ENCODE data around the gene APCDD1.

Gene APCDD1

DNA sequence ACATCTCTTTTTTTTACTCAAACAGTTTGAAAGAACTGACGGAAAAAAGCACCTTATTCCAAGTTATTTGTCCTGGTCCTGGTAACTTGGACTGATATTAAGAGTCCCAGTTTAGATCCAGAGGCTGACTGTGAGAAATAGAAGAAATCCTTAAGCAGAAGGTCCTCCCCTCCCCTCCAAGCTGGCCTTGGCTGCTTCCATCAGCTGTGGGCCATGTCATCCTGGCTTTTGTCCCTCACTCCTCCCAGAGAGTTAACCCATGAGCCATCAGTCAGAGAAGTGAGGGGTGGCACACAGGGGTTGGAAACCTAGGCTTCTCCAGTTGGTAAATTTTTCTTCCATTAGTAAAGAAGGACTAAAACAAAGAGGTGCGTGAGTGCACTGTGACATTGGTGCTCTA, 61.6 kb downstream of the APCDD1 start (continued):
- no peak for TF ChIP-seq ZNF565 (CRISPR knock-in tag; conservative IDR thresholded peaks at IDR 0.05; ENCODE audit: low read depth)

DNA sequence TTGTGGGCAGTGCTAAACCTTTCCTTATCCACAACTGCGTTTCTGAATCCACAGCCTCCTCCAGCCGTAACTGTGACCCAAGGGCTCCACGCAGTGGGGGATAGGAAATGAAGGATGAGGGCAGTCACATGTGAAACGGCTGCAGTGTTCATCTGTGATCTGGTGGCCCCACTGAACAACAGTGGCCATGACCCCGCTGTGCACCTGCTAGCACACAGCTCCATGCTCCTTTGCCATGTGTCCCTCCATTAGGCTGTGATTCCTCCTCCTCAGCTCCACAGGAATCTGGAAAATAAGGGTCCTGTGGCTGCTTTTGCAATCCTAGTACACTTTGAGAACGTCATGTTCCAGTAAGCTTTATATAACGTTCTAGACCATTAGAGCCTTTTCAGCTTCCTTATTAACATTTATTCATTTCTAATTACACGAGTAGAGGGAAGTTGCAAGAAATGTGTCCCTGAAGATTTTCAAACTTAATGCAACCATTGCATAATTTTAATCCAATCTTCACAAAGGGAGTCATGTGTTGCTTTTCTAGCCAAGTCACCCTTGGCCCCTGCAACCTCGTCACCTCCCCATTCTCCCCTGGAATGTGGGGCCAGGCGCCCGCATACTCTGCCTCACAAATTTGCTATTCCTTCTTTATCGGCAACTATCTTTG, 64.3 kb downstream of the APCDD1 start:
- TF ChIP-seq, protein P1, sequence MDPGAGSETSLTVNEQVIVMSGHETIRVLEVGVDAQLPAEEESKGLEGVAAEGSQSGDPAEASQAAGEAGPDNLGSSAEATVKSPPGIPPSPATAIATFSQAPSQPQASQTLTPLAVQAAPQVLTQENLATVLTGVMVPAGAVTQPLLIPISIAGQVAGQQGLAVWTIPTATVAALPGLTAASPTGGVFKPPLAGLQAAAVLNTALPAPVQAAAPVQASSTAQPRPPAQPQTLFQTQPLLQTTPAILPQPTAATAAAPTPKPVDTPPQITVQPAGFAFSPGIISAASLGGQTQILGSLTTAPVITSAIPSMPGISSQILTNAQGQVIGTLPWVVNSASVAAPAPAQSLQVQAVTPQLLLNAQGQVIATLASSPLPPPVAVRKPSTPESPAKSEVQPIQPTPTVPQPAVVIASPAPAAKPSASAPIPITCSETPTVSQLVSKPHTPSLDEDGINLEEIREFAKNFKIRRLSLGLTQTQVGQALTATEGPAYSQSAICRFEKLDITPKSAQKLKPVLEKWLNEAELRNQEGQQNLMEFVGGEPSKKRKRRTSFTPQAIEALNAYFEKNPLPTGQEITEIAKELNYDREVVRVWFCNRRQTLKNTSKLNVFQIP (CRISPR knock-in tag; IDR thresholded peaks at IDR 0.05; ENCODE audit: borderline replicate concordance, low read depth) = no peak
- no peak for ATAC-seq

DNA sequence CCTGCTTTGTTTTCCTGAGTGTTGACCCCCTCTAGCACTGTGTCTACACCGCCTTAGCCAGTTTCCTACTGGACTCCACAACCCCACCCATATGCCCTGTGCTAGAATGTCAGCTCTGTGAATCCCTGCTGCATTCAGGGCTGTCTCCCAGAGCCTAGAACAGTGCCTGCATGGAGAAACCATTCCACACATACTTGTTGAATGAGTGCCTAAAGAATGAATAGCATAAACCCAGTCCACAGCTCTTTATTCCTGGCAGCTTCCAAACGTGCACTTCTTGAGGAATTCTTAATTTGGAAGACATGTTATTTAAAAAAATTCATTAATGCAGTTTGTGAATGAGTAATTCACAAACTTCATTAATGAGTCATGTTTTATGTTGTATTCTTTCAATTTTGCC, 64.9 kb downstream of the APCDD1 start:
- ATAC-seq = no peak
- TF ChIP-seq ZNF565 (CRISPR knock-in tag; conservative IDR thresholded peaks at IDR 0.05; ENCODE audit: low read depth) = no peak
- TF ChIP-seq BACH2 (CRISPR knock-in tag; IDR thresholded peaks at IDR 0.05; ENCODE audit: borderline replicate concordance) = no peak
- no peak for TF ChIP-seq ZNF70 (CRISPR knock-in tag; IDR thresholded peaks at IDR 0.05)
- TF ChIP-seq PPARA (CRISPR knock-in tag; IDR thresholded peaks at IDR 0.05; ENCODE audit: borderline replicate concordance) = no peak
- no peak for TF ChIP-seq ARNTL (CRISPR knock-in tag; IDR thresholded peaks at IDR 0.05; ENCODE audit: borderline replicate concordance, low read depth)
- TF ChIP-seq ESRRG (CRISPR knock-in tag; IDR thresholded peaks at IDR 0.05) = no peak
- TF ChIP-seq, protein P2, sequence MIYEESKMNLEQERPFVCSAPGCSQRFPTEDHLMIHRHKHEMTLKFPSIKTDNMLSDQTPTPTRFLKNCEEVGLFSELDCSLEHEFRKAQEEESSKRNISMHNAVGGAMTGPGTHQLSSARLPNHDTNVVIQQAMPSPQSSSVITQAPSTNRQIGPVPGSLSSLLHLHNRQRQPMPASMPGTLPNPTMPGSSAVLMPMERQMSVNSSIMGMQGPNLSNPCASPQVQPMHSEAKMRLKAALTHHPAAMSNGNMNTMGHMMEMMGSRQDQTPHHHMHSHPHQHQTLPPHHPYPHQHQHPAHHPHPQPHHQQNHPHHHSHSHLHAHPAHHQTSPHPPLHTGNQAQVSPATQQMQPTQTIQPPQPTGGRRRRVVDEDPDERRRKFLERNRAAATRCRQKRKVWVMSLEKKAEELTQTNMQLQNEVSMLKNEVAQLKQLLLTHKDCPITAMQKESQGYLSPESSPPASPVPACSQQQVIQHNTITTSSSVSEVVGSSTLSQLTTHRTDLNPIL (CRISPR knock-in tag; IDR thresholded peaks at IDR 0.05; ENCODE audit: low read depth) = no peak
- TF ChIP-seq, protein P3, sequence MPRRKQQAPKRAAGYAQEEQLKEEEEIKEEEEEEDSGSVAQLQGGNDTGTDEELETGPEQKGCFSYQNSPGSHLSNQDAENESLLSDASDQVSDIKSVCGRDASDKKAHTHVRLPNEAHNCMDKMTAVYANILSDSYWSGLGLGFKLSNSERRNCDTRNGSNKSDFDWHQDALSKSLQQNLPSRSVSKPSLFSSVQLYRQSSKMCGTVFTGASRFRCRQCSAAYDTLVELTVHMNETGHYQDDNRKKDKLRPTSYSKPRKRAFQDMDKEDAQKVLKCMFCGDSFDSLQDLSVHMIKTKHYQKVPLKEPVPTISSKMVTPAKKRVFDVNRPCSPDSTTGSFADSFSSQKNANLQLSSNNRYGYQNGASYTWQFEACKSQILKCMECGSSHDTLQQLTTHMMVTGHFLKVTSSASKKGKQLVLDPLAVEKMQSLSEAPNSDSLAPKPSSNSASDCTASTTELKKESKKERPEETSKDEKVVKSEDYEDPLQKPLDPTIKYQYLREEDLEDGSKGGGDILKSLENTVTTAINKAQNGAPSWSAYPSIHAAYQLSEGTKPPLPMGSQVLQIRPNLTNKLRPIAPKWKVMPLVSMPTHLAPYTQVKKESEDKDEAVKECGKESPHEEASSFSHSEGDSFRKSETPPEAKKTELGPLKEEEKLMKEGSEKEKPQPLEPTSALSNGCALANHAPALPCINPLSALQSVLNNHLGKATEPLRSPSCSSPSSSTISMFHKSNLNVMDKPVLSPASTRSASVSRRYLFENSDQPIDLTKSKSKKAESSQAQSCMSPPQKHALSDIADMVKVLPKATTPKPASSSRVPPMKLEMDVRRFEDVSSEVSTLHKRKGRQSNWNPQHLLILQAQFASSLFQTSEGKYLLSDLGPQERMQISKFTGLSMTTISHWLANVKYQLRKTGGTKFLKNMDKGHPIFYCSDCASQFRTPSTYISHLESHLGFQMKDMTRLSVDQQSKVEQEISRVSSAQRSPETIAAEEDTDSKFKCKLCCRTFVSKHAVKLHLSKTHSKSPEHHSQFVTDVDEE (CRISPR knock-in tag; IDR thresholded peaks at IDR 0.05) = no peak
- TF ChIP-seq TCF4 (CRISPR knock-in tag; IDR thresholded peaks at IDR 0.05; ENCODE audit: borderline replicate concordance) = no peak
- no peak for TF ChIP-seq RARB (CRISPR knock-in tag; IDR thresholded peaks at IDR 0.05)
- TF ChIP-seq SNAI2 (CRISPR knock-in tag; IDR thresholded peaks at IDR 0.05) = no peak
- no peak for TF ChIP-seq TOX (CRISPR knock-in tag; IDR thresholded peaks at IDR 0.05; ENCODE audit: borderline replicate concordance)
- TF ChIP-seq, protein P4, sequence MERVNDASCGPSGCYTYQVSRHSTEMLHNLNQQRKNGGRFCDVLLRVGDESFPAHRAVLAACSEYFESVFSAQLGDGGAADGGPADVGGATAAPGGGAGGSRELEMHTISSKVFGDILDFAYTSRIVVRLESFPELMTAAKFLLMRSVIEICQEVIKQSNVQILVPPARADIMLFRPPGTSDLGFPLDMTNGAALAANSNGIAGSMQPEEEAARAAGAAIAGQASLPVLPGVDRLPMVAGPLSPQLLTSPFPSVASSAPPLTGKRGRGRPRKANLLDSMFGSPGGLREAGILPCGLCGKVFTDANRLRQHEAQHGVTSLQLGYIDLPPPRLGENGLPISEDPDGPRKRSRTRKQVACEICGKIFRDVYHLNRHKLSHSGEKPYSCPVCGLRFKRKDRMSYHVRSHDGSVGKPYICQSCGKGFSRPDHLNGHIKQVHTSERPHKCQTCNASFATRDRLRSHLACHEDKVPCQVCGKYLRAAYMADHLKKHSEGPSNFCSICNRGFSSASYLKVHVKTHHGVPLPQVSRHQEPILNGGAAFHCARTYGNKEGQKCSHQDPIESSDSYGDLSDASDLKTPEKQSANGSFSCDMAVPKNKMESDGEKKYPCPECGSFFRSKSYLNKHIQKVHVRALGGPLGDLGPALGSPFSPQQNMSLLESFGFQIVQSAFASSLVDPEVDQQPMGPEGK (CRISPR knock-in tag; IDR thresholded peaks at IDR 0.05; ENCODE audit: borderline replicate concordance) = no peak
- TF ChIP-seq CSDC2 (CRISPR knock-in tag; IDR thresholded peaks at IDR 0.05) = no peak
- TF ChIP-seq ZFP3 (CRISPR knock-in tag; IDR thresholded peaks at IDR 0.05) = no peak
- TF ChIP-seq ISL1 (CRISPR knock-in tag; IDR thresholded peaks at IDR 0.05) = no peak
- no peak for TF ChIP-seq GLIS3 (CRISPR knock-in tag; IDR thresholded peaks at IDR 0.05)
- TF ChIP-seq OSR1 (CRISPR knock-in tag; IDR thresholded peaks at IDR 0.05) = no peak

DNA sequence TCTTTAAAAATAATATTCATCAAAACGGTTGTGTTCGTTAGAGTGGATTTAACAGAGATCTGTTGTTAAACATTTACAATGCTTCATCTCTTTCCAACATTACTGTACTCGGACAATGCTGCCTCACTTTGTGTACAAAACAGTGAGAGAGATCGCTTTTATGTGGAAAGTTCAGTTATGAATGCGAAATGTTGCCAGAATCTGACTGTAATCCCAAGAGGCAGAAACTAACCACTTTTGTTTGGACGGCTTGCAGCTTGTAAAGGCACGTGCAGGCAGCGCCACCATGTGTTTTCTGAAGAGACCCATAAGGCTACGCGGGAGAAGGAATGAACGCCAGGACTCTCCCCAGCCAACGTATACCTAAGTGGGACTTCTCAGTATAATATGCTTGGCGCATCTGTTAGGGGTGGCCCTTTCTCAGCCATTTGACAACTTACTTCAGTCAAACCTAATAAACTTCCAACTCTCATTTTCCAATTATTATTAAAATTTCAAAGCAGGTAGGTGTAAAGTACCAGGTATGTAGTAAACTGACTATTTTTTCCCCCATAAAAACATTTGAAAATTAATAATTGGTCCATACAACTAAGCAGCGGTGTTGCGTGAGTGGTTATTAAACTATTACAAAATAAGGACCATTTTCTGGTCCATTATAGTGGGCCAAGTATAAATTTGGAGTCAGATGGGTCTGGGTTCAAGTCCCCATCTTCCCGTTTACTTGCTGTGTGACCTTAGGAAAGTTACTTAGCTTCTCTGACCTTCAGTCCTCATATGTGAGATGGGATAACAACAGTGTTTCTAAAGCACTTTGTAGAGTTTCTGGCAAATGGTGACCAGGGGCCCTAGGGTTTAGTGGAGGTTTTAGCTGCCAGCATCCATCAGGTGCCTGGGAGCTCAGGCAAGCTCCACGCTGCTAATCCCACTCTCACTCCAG, 65.8 kb downstream of the APCDD1 start:
- ATAC-seq = peak; percentile 99
- TF ChIP-seq, protein P4 (CRISPR knock-in tag; IDR thresholded peaks at IDR 0.05; ENCODE audit: borderline replicate concordance) = no peak
- TF ChIP-seq ARNTL (CRISPR knock-in tag; IDR thresholded peaks at IDR 0.05; ENCODE audit: borderline replicate concordance, low read depth) (no peak), ISL1 (CRISPR knock-in tag; IDR thresholded peaks at IDR 0.05) (no peak), RARB (CRISPR knock-in tag; IDR thresholded peaks at IDR 0.05) (no peak), CSDC2 (CRISPR knock-in tag; IDR thresholded peaks at IDR 0.05) (no peak), ZC3H10 (CRISPR knock-in tag; IDR thresholded peaks at IDR 0.05) (no peak)
- TF ChIP-seq, protein P2 (CRISPR knock-in tag; IDR thresholded peaks at IDR 0.05; ENCODE audit: low read depth) = no peak
- TF ChIP-seq, protein P3 (CRISPR knock-in tag; IDR thresholded peaks at IDR 0.05) = no peak

All from SK-N-SH treated with all-trans-retinoic acid at 6 μM for 48 hours (cell line).